WTC11 (cell line): ENCODE data around the gene ARL15. TPM values are rescaled to one million over a fixed set of nuclear protein-coding genes. Genes with fewer than 3 reads are reported as not detected.

ENCODE experiments used
- ATAC-seq: fragments of 200-7000 bp; cut with Tn5 transposase; 2 replicates; pipeline ENCODE4 v1.10.0; 2021; ENCODE audit warnings: mild to moderate bottlenecking, moderate library complexity
- CTCF ChIA-PET: fragments of 300-600 bp; sonication (Branson Sonifier 250); formaldehyde crosslinking; loops from one replicate; lab custom pipeline; 2021; ENCODE audit warnings: antibody characterized with exemption; lab: Charles Lee
- POLR2A ChIA-PET: fragments of 350-600 bp; sonication (Branson Sonifier 250); formaldehyde crosslinking; loops from one replicate; lab custom pipeline; 2021; ENCODE audit warnings: antibody characterized with exemption; lab: Charles Lee
- DNase-seq: peaks from one replicate; pipeline ENCODE4 v3.0.0; 2021; ENCODE audit warnings: low spot score
- H3K27ac Mint-ChIP-seq: 2 replicates; pipeline ENCODE4 v1.8.0; 2021; ENCODE audit warnings: mixed read lengths
- H3K27me3 Mint-ChIP-seq: 2 replicates; pipeline ENCODE4 v1.8.0; 2021; ENCODE audit warnings: low read depth, mild to moderate bottlenecking, moderate library complexity, mixed read lengths
- H3K36me3 Mint-ChIP-seq: 2 replicates; pipeline ENCODE4 v1.8.0; 2021; ENCODE audit warnings: mixed read lengths
- H3K4me1 Mint-ChIP-seq: 2 replicates; pipeline ENCODE4 v1.8.0; 2022; ENCODE audit warnings: mixed read lengths
- H3K4me3 Mint-ChIP-seq: 2 replicates; pipeline ENCODE4 v1.8.0; 2021; ENCODE audit warnings: mild to moderate bottlenecking, moderate library complexity, mixed read lengths
- H3K9me3 Mint-ChIP-seq: 2 replicates; pipeline ENCODE4 v1.8.0; 2021; ENCODE audit warnings: mixed read lengths
- CBFB ChIP-seq: sonication (generic); formaldehyde crosslinking; IDR thresholded peaks from 2 replicates; pipeline ENCODE4 v1.8.1; 2022; ENCODE audit warnings: mild to moderate bottlenecking, low read depth, missing genetic modification reagents
- FOXK1 ChIP-seq: sonication (generic); formaldehyde crosslinking; IDR thresholded peaks from 2 replicates; pipeline ENCODE4 v1.8.0; 2022; ENCODE audit warnings: mild to moderate bottlenecking, moderate library complexity, missing genetic modification reagents
- GTF2I ChIP-seq: fragments of 250-450 bp; sonication (Bioruptor Pico); conservative IDR thresholded peaks from 2 replicates; pipeline ENCODE4 v1.4.0; 2021; ENCODE audit warnings: mild to moderate bottlenecking
- RORB ChIP-seq: fragments of 250-450 bp; sonication (Bioruptor Pico); IDR thresholded peaks from 2 replicates; pipeline ENCODE4 v1.9.0; 2021; ENCODE audit warnings: mild to moderate bottlenecking
- SOX15 ChIP-seq: fragments of 250-450 bp; sonication (Bioruptor Pico); IDR thresholded peaks from 2 replicates; pipeline ENCODE4 v1.9.0; 2021; ENCODE audit warnings: mild to moderate bottlenecking
- ZNF121 ChIP-seq: sonication (generic); formaldehyde crosslinking; IDR thresholded peaks from 2 replicates; pipeline ENCODE4 v1.8.0; 2023; ENCODE audit warnings: missing genetic modification reagents
- ZNF219 ChIP-seq: sonication (generic); formaldehyde crosslinking; IDR thresholded peaks from 2 replicates; pipeline ENCODE4 v1.8.0; 2023; ENCODE audit warnings: missing genetic modification reagents, mild to moderate bottlenecking, borderline replicate concordance
- ZNF317 ChIP-seq: sonication (generic); formaldehyde crosslinking; IDR thresholded peaks from 2 replicates; pipeline ENCODE4 v1.8.1; 2023; ENCODE audit warnings: low read depth, mild to moderate bottlenecking, moderate library complexity, missing genetic modification reagents, borderline replicate concordance
- ZNF416 ChIP-seq: fragments of 250-450 bp; sonication (Bioruptor Pico); IDR thresholded peaks from 2 replicates; pipeline ENCODE4 v1.9.0; 2021; ENCODE audit warnings: mild to moderate bottlenecking, inconsistent platforms
- total RNA-seq: library from RNA; stranded (reverse); gene quantifications from 3 replicates; pipeline ENCODE4 v1.2.3, GENCODE V29; 2021
- TF ChIP-seq, protein P1 (sequence below): sonication (generic); formaldehyde crosslinking; IDR thresholded peaks from 2 replicates; pipeline ENCODE4 v1.8.0; 2023; ENCODE audit warnings: missing genetic modification reagents, mild to moderate bottlenecking, borderline replicate concordance
- TF ChIP-seq, protein P2 (sequence below): fragments of 250-450 bp; sonication (Bioruptor Pico); IDR thresholded peaks from 2 replicates; pipeline ENCODE4 v1.9.0; 2021; ENCODE audit warnings: mild to moderate bottlenecking, borderline replicate concordance
- TF ChIP-seq, protein P3 (sequence below): sonication (generic); formaldehyde crosslinking; IDR thresholded peaks from 2 replicates; pipeline ENCODE4 v1.8.1; 2023; ENCODE audit warnings: mild to moderate bottlenecking, missing genetic modification reagents, moderate library complexity
- TF ChIP-seq, protein P4 (sequence below): fragments of 250-450 bp; sonication (Bioruptor Pico); conservative IDR thresholded peaks from 2 replicates; pipeline ENCODE4 v1.9.0; 2021; ENCODE audit warnings: mild to moderate bottlenecking
- TF ChIP-seq, protein P5 (sequence below): sonication (generic); formaldehyde crosslinking; IDR thresholded peaks from 2 replicates; pipeline ENCODE4 v1.8.0; 2023; ENCODE audit warnings: missing genetic modification reagents
- TF ChIP-seq, protein P6 (sequence below): sonication (generic); formaldehyde crosslinking; IDR thresholded peaks from 2 replicates; pipeline ENCODE4 v1.8.1; 2022; ENCODE audit warnings: mild to moderate bottlenecking, moderate library complexity, missing genetic modification reagents
- TF ChIP-seq, protein P7 (sequence below): fragments of 250-450 bp; sonication (Bioruptor Pico); IDR thresholded peaks from 2 replicates; pipeline ENCODE4 v1.9.0; 2021; ENCODE audit warnings: mild to moderate bottlenecking
- TF ChIP-seq, protein P8 (sequence below): sonication (generic); formaldehyde crosslinking; IDR thresholded peaks from 2 replicates; pipeline ENCODE4 v1.8.1; 2022; ENCODE audit warnings: low read depth, missing genetic modification reagents, borderline replicate concordance

Gene ARL15
- total RNA-seq, 1 experiment from 2014 or later: 20.1 TPM

DNA sequence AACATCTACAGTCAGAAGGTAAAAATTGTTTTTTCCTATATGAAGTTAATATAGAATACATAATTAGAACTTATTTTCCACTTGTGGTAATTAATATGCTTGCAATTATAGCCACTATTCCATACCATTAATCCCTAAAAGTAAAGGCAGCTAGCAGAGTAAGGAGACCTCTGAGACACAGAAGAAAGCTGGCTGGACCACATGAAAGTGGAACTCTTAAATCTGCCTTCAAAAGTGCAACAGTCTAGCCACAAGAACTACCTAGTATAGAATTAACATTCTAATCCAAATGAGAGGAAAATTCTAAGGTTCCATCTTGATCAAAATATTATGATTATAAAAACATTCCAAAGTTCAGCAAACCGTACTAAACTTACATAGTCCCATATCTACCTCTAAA lies 37.6 kb downstream of the ARL15 start (continued):
- TF ChIP-seq, protein P1, sequence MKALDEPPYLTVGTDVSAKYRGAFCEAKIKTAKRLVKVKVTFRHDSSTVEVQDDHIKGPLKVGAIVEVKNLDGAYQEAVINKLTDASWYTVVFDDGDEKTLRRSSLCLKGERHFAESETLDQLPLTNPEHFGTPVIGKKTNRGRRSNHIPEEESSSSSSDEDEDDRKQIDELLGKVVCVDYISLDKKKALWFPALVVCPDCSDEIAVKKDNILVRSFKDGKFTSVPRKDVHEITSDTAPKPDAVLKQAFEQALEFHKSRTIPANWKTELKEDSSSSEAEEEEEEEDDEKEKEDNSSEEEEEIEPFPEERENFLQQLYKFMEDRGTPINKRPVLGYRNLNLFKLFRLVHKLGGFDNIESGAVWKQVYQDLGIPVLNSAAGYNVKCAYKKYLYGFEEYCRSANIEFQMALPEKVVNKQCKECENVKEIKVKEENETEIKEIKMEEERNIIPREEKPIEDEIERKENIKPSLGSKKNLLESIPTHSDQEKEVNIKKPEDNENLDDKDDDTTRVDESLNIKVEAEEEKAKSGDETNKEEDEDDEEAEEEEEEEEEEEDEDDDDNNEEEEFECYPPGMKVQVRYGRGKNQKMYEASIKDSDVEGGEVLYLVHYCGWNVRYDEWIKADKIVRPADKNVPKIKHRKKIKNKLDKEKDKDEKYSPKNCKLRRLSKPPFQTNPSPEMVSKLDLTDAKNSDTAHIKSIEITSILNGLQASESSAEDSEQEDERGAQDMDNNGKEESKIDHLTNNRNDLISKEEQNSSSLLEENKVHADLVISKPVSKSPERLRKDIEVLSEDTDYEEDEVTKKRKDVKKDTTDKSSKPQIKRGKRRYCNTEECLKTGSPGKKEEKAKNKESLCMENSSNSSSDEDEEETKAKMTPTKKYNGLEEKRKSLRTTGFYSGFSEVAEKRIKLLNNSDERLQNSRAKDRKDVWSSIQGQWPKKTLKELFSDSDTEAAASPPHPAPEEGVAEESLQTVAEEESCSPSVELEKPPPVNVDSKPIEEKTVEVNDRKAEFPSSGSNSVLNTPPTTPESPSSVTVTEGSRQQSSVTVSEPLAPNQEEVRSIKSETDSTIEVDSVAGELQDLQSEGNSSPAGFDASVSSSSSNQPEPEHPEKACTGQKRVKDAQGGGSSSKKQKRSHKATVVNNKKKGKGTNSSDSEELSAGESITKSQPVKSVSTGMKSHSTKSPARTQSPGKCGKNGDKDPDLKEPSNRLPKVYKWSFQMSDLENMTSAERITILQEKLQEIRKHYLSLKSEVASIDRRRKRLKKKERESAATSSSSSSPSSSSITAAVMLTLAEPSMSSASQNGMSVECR: no peak

DNA sequence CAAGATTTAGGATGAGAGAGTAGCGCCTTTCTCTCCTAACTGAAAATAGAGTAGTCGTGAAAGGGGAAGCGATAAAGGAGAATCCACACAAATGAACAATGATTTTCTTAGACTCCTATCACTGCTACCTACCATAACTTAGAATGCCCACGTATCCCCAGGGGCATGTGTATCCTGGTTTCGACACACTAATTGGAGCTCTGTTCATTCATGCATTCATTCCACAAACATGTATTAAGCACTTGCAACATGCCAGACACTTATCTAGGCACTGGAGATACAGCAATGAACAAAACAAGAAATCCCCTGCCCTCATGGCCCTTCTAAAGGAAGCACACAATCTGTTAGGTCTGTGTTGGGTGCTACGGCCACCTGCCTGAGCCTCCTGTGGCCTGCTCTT lies 40.0 kb downstream of the ARL15 start:
- ATAC-seq: no peak

DNA sequence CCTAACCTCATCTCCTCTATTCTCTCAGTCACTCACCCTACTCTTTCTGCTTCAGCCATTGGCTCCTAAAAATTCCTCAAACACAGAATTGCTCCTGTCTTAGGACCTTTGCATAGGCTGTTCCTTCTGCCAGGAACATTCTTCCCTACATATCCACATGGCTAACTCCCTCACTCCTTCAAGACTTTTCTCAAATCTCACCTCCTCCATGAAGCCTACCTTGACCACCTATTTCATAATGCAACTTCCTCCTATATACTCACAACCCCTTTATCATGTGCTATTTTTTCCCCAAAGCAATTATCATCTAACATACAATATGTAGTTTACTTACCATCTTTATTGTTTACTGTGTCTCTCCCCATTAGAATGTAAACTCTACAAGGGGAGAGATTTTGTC lies 45.8 kb downstream of the ARL15 start:
- Mint-ChIP-seq H3K9me3 (no peaks in the 10 kb centered on the region), H3K4me1 (peaks cover 22% of the 10 kb centered on the region), H3K36me3 (no peaks in the 10 kb centered on the region), H3K4me3 (no peak overlapping the region), H3K27me3 (no peaks in the 10 kb centered on the region), H3K27ac (no peak overlapping the region)
- CTCF ChIA-PET: no interaction called here
- ATAC-seq (no peak), DNase-seq (no peak)
- POLR2A ChIA-PET: no interaction called here
- TF ChIP-seq, protein P2, sequence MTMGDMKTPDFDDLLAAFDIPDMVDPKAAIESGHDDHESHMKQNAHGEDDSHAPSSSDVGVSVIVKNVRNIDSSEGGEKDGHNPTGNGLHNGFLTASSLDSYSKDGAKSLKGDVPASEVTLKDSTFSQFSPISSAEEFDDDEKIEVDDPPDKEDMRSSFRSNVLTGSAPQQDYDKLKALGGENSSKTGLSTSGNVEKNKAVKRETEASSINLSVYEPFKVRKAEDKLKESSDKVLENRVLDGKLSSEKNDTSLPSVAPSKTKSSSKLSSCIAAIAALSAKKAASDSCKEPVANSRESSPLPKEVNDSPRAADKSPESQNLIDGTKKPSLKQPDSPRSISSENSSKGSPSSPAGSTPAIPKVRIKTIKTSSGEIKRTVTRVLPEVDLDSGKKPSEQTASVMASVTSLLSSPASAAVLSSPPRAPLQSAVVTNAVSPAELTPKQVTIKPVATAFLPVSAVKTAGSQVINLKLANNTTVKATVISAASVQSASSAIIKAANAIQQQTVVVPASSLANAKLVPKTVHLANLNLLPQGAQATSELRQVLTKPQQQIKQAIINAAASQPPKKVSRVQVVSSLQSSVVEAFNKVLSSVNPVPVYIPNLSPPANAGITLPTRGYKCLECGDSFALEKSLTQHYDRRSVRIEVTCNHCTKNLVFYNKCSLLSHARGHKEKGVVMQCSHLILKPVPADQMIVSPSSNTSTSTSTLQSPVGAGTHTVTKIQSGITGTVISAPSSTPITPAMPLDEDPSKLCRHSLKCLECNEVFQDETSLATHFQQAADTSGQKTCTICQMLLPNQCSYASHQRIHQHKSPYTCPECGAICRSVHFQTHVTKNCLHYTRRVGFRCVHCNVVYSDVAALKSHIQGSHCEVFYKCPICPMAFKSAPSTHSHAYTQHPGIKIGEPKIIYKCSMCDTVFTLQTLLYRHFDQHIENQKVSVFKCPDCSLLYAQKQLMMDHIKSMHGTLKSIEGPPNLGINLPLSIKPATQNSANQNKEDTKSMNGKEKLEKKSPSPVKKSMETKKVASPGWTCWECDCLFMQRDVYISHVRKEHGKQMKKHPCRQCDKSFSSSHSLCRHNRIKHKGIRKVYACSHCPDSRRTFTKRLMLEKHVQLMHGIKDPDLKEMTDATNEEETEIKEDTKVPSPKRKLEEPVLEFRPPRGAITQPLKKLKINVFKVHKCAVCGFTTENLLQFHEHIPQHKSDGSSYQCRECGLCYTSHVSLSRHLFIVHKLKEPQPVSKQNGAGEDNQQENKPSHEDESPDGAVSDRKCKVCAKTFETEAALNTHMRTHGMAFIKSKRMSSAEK (CRISPR knock-in tag): no peak
- TF ChIP-seq, protein P3, sequence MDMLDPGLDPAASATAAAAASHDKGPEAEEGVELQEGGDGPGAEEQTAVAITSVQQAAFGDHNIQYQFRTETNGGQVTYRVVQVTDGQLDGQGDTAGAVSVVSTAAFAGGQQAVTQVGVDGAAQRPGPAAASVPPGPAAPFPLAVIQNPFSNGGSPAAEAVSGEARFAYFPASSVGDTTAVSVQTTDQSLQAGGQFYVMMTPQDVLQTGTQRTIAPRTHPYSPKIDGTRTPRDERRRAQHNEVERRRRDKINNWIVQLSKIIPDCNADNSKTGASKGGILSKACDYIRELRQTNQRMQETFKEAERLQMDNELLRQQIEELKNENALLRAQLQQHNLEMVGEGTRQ (CRISPR knock-in tag): no peak
- TF ChIP-seq, protein P4, sequence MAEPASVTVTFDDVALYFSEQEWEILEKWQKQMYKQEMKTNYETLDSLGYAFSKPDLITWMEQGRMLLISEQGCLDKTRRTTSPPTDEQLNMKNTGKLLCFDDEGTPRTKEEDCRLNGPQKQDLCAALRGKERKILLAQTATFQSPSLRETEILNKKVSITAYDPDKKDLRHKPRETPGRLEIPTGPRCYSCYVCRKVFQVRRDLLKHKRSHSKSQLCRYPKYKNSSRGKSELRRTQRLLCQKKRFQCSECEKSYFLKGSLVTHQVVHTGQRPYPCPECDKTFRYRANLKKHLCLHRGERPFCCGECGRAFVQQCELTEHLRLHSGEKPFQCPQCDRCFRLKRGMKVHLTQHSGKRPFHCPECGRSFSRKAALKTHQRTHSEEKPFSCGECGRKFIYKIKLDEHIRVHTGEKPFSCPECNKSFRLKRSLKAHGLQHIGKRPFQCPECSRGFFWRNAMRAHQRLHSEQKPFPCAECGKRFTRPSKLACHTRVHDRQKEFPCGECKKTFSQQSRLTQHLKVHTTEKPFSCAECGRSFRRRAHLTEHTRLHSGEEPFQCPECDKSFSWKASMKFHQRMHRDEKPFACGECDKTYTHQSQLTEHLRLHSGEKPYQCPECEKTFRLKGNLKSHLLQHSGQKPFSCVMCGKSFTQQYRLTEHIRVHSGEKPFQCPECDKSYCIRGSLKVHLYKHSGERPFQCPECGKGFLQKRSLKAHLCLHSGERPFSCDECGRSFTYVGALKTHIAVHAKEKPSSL (CRISPR knock-in tag): no peak
- TF ChIP-seq ZNF121: no peak
- TF ChIP-seq ZNF219: no peak
- no peak for TF ChIP-seq CBFB
- TF ChIP-seq ZNF416 (CRISPR knock-in tag): no peak

More for the DNA sequence above, 40.0 kb downstream of the ARL15 start:
- Mint-ChIP-seq H3K4me1 (peaks cover 14% of the 10 kb centered on the region), H3K27me3 (no peaks in the 10 kb centered on the region)
- TF ChIP-seq SOX15 (CRISPR knock-in tag) (no peak), ZNF317 (CRISPR knock-in tag) (no peak), GTF2I (no peak), ZNF416 (CRISPR knock-in tag) (no peak), FOXK1 (CRISPR knock-in tag) (no peak), RORB (no peak)
- TF ChIP-seq, protein P5, sequence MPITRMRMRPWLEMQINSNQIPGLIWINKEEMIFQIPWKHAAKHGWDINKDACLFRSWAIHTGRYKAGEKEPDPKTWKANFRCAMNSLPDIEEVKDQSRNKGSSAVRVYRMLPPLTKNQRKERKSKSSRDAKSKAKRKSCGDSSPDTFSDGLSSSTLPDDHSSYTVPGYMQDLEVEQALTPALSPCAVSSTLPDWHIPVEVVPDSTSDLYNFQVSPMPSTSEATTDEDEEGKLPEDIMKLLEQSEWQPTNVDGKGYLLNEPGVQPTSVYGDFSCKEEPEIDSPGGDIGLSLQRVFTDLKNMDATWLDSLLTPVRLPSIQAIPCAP (CRISPR knock-in tag): no peak
- TF ChIP-seq, protein P6, sequence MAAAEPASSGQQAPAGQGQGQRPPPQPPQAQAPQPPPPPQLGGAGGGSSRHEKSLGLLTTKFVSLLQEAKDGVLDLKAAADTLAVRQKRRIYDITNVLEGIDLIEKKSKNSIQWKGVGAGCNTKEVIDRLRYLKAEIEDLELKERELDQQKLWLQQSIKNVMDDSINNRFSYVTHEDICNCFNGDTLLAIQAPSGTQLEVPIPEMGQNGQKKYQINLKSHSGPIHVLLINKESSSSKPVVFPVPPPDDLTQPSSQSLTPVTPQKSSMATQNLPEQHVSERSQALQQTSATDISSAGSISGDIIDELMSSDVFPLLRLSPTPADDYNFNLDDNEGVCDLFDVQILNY (CRISPR knock-in tag): no peak
- TF ChIP-seq, protein P7, sequence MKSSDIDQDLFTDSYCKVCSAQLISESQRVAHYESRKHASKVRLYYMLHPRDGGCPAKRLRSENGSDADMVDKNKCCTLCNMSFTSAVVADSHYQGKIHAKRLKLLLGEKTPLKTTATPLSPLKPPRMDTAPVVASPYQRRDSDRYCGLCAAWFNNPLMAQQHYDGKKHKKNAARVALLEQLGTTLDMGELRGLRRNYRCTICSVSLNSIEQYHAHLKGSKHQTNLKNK: no peak
- TF ChIP-seq, protein P8, sequence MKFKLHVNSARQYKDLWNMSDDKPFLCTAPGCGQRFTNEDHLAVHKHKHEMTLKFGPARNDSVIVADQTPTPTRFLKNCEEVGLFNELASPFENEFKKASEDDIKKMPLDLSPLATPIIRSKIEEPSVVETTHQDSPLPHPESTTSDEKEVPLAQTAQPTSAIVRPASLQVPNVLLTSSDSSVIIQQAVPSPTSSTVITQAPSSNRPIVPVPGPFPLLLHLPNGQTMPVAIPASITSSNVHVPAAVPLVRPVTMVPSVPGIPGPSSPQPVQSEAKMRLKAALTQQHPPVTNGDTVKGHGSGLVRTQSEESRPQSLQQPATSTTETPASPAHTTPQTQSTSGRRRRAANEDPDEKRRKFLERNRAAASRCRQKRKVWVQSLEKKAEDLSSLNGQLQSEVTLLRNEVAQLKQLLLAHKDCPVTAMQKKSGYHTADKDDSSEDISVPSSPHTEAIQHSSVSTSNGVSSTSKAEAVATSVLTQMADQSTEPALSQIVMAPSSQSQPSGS: no peak
- TF ChIP-seq, all 79 proteins: peak for 0
- POLR2A ChIA-PET: no interaction called here
- H3K27ac Mint-ChIP-seq: no peak overlapping the region
- no peak overlapping the region for H3K4me3 Mint-ChIP-seq
- CTCF ChIA-PET: no interaction called here
- DNase-seq: no peak
- no peaks in the 10 kb centered on the region for H3K36me3 Mint-ChIP-seq
- no peaks in the 10 kb centered on the region for H3K9me3 Mint-ChIP-seq
